ENCODE results near the gene DHCR24. TPM values are rescaled to one million over a fixed set of nuclear protein-coding genes. Genes with fewer than 3 reads are reported as not detected.

Gene DHCR24
- total RNA-seq, 1 donor from 2014 or later: 128 TPM

- peaks cover 5% of the 10 kb centered on the region for H3K36me3 ChIP-seq (ENCODE audit: control insufficient read depth, insufficient read depth, low read length)
- DNase-seq (ENCODE audit: low read depth): no peak
Observed at GRCh38 chr1:54876814-54877213, 10.2 kb downstream of the DHCR24 start.

GRCh38 chr1:54875000-54875399 lies 12.0 kb downstream of the DHCR24 start:
- DNase-seq (ENCODE audit: low read depth): no peak
- H3K4me3 ChIP-seq (ENCODE audit: low read depth, low read length): no peak overlapping the region
- H3K36me3 ChIP-seq (ENCODE audit: control insufficient read depth, insufficient read depth, low read length): peaks cover 8% of the 10 kb centered on the region
- TF ChIP-seq CTCF (IDR thresholded peaks at IDR 0.05; ENCODE audit: insufficient read depth, low read length, poor library complexity, severe bottlenecking): no peak
- H3K27me3 ChIP-seq (ENCODE audit: control insufficient read depth, insufficient read depth, low read length): no peaks in the 10 kb centered on the region

More at GRCh38 chr1:54876814-54877213, 10.2 kb downstream of the DHCR24 start:
- Histone ChIP-seq H3K4me3 (ENCODE audit: low read depth, low read length) (no peak overlapping the region), H3K27me3 (ENCODE audit: control insufficient read depth, insufficient read depth, low read length) (no peaks in the 10 kb centered on the region)
- TF ChIP-seq CTCF (IDR thresholded peaks at IDR 0.05; ENCODE audit: insufficient read depth, low read length, poor library complexity, severe bottlenecking): no peak

GRCh38 chr1:54874079-54874830 lies 12.7 kb downstream of the DHCR24 start:
- Histone ChIP-seq H3K4me3 (ENCODE audit: low read depth, low read length) (no peak overlapping the region), H3K36me3 (ENCODE audit: control insufficient read depth, insufficient read depth, low read length) (peaks cover 8% of the 10 kb centered on the region), H3K27me3 (ENCODE audit: control insufficient read depth, insufficient read depth, low read length) (no peaks in the 10 kb centered on the region)
- DNase-seq (ENCODE audit: low read depth): no peak
- no peak for TF ChIP-seq CTCF (IDR thresholded peaks at IDR 0.05; ENCODE audit: insufficient read depth, low read length, poor library complexity, severe bottlenecking)

- H3K36me3 ChIP-seq (ENCODE audit: control insufficient read depth, insufficient read depth, low read length): peaks cover 9% of the 10 kb centered on the region
- no peak for TF ChIP-seq CTCF (IDR thresholded peaks at IDR 0.05; ENCODE audit: insufficient read depth, low read length, poor library complexity, severe bottlenecking)
Observed at GRCh38 chr1:54872036-54872331, 15.0 kb downstream of the DHCR24 start.

GRCh38 chr1:54871275-54872035 lies 15.5 kb downstream of the DHCR24 start:
- H3K36me3 ChIP-seq (ENCODE audit: control insufficient read depth, insufficient read depth, low read length): peaks cover 9% of the 10 kb centered on the region
- H3K27me3 ChIP-seq (ENCODE audit: control insufficient read depth, insufficient read depth, low read length): no peaks in the 10 kb centered on the region
- TF ChIP-seq CTCF (IDR thresholded peaks at IDR 0.05; ENCODE audit: insufficient read depth, low read length, poor library complexity, severe bottlenecking): no peak
- no peak overlapping the region for H3K4me3 ChIP-seq (ENCODE audit: low read depth, low read length)
- no peak for DNase-seq (ENCODE audit: low read depth)

More at GRCh38 chr1:54872036-54872331, 15.0 kb downstream of the DHCR24 start:
- no peak for DNase-seq (ENCODE audit: low read depth)
- no peaks in the 10 kb centered on the region for H3K27me3 ChIP-seq (ENCODE audit: control insufficient read depth, insufficient read depth, low read length)
- H3K4me3 ChIP-seq (ENCODE audit: low read depth, low read length): no peak overlapping the region
